RWPE2 (cell line): ENCODE results near the gene PLPP3.

ENCODE experiments used
- ATAC-seq: fragments of 200-7000 bp; cut with Tn5 transposase; 3 replicates; pipeline ENCODE4 v1.9.1; 2021; ENCODE audit warnings: low read depth
- DNase-seq: peaks from one replicate; pipeline ENCODE4 v3.0.0-alpha.2; 2020; ENCODE audit warnings: low spot score
- H3K27ac ChIP-seq: fragments of 450-650 bp; 2 replicates; pipeline ENCODE4 v1.5.1; 2017; ENCODE audit warnings: mild to moderate bottlenecking; ENCODE audit not compliant: poor library complexity, severe bottlenecking
- H3K27me3 ChIP-seq: fragments of 250-450 bp; sonication (Bioruptor Pico); 2 replicates; pipeline ENCODE4 v1.5.1; 2021; ENCODE audit warnings: mild to moderate bottlenecking, moderate library complexity; ENCODE audit not compliant: insufficient read depth, poor library complexity, severe bottlenecking
- H3K36me3 ChIP-seq: fragments of 250-450 bp; sonication (Bioruptor Pico); 2 replicates; pipeline ENCODE4 v1.5.1; 2020; ENCODE audit warnings: low read depth, mild to moderate bottlenecking, moderate library complexity
- H3K4me1 ChIP-seq: fragments of 250-450 bp; sonication (Bioruptor Pico); 2 replicates; pipeline ENCODE4 v1.5.1; 2021; ENCODE audit warnings: mild to moderate bottlenecking, moderate library complexity; ENCODE audit not compliant: insufficient read depth, poor library complexity, severe bottlenecking
- H3K4me3 ChIP-seq: fragments of 250-450 bp; sonication (Bioruptor Pico); 2 replicates; pipeline ENCODE4 v1.5.1; 2021; ENCODE audit warnings: mild to moderate bottlenecking, moderate library complexity; ENCODE audit not compliant: severe bottlenecking
- H3K9me3 ChIP-seq: fragments of 250-450 bp; sonication (Bioruptor Pico); 2 replicates; pipeline ENCODE4 v1.5.1; 2021; ENCODE audit warnings: mild to moderate bottlenecking, moderate library complexity; ENCODE audit not compliant: severe bottlenecking
- TF ChIP-seq, protein P1 (sequence below): fragments of 450-650 bp; IDR thresholded peaks from one replicate; pipeline ENCODE4 v1.5.1; 2017; ENCODE audit warnings: mild to moderate bottlenecking, moderate library complexity; ENCODE audit not compliant: poor library complexity, severe bottlenecking

PLPP3 gene

DNA sequence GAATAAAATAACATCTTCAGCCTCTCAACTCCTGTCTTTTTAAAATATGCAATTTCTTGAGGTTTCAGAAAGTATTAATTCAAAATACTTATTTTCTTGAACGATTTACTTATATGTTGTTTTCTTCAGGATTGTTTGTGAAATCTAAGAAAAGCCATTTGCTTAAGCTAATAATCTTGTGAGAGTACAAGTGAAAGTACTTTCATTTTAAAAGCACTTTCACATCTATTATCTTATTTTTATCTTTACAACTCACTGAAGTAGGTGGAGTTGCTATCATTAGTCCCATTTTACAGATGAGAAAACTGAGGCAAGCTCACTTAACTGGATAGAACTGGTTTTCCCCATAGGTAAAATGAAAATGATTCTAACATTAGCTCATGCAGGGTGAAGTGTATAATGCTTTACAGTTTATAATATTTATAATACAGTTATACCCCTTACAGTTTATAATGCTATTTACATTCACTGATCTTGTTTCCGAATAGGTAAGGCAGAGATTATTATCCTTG is 4.7 kb upstream of the PLPP3 start:
- TF ChIP-seq, protein P1, sequence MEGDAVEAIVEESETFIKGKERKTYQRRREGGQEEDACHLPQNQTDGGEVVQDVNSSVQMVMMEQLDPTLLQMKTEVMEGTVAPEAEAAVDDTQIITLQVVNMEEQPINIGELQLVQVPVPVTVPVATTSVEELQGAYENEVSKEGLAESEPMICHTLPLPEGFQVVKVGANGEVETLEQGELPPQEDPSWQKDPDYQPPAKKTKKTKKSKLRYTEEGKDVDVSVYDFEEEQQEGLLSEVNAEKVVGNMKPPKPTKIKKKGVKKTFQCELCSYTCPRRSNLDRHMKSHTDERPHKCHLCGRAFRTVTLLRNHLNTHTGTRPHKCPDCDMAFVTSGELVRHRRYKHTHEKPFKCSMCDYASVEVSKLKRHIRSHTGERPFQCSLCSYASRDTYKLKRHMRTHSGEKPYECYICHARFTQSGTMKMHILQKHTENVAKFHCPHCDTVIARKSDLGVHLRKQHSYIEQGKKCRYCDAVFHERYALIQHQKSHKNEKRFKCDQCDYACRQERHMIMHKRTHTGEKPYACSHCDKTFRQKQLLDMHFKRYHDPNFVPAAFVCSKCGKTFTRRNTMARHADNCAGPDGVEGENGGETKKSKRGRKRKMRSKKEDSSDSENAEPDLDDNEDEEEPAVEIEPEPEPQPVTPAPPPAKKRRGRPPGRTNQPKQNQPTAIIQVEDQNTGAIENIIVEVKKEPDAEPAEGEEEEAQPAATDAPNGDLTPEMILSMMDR: no peak
- ATAC-seq (no peak), DNase-seq (no peak)
- Histone ChIP-seq H3K4me1 (no peaks in the 10 kb centered on the region), H3K36me3 (no peaks in the 10 kb centered on the region), H3K4me3 (no peak overlapping the region), H3K27ac (no peak overlapping the region), H3K27me3 (no peaks in the 10 kb centered on the region), H3K9me3 (no peaks in the 10 kb centered on the region)

DNA sequence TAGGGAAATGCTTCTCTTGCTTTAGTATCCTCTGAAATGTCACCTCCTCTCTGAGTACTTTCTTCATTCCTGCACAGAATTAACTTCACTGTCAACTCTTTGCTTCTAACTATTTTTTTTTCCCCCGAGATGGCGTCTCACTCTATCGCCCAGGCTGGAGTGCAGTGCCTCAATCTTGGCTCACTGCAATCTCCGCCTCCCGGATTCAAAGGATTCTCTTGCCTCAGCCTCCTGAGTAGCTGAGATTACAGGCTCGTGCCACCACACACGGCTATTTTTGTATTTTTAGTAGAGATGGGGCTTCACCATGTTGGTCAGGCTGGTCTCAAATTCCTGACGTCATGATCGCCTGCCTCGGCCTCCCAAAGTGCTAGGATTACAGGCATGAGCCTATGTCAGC is 1.4 kb upstream of the PLPP3 start:
- Histone ChIP-seq H3K27ac (no peak overlapping the region), H3K4me1 (no peaks in the 10 kb centered on the region), H3K27me3 (no peaks in the 10 kb centered on the region), H3K4me3 (no peak overlapping the region), H3K9me3 (no peaks in the 10 kb centered on the region), H3K36me3 (no peaks in the 10 kb centered on the region)
- ATAC-seq (no peak), DNase-seq (no peak)
- TF ChIP-seq, protein P1: no peak

DNA sequence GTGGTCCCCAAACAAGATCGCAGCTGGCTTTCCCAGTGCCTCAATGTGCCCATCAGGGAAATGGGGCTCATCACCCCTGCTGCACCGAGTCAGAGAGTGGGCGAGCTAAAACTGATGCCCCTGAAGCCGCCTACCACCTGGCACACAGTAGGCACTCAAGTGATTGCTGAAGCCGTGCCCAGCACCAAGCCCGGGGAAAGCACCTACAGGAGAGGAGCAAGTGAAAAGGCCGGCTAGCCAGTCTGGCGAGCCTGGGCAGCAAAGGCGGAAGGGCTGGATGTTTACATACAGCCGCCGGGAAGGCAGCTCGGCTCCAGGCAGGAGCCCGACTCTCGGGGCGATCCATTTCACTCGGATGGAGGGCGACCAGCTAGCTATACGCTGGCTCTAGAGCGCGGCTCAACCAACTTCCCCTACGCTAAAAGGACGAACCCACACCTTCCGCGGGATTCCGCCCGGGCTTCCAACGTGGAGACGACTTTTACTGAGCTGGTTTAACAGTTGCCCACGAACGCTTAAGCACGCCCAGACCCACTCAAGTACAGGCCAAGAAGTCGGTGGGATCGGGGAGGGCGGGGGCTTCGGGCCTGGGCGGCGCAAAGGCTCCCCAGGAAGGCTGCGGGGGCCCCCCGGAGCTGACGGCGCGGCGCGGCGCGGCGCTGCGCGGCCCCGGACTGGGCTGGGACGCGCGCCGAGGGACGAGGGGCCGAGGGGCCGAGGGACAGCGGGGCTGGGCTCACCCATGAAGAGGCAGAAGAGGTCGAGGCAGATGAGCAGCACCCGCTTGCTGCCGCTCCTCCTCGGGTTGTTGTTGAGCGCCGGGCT is 1.0 kb downstream of the PLPP3 start:
- Histone ChIP-seq H3K4me3 (peak overlapping the region; percentile 80), H3K36me3 (no peaks in the 10 kb centered on the region), H3K27ac (peak overlapping the region; percentile 54), H3K9me3 (no peaks in the 10 kb centered on the region), H3K4me1 (no peaks in the 10 kb centered on the region), H3K27me3 (no peaks in the 10 kb centered on the region)
- TF ChIP-seq, protein P1: no peak
- ATAC-seq: peak; percentile 45
- peak; percentile 61 for DNase-seq

DNA sequence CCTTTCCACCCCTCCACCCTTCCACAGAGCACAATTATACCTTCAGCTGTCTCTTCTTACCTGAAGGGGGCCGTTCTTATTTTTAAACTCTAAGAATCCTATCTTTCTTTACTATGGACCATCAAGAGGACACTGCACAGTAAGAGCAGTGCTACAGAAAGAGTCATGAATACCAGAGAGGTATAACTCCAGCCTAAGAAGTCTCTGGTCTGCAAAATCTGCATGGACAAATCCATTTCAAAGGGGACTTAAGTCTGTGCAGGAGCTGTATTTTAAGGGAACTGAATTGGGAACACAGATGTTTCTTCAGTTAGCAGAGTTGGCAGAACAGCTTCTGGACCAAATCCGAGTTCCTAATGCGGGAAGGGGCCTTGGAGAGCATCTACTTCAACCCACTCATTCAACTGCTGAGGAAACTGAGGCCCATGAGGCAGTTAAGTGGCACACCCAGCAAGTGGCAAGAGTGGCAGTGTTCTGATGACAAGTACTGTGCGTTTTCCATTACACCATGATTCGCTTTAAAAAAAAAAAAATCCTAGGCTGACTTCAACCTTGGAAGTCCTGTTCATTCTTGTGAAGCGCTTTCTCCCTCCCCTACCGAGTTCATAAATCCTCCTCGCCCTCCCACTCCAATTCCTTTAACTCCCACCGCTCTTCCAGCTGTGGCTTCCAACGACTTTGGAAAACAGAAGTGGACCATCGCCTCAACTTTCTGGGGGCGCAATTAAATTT is 1.8 kb downstream of the PLPP3 start:
- no peaks in the 10 kb centered on the region for H3K27me3 ChIP-seq
- no peak for ATAC-seq
- H3K27ac ChIP-seq: no peak overlapping the region
- TF ChIP-seq, protein P1: peak; percentile 22
- H3K36me3 ChIP-seq: no peaks in the 10 kb centered on the region
- DNase-seq: no peak
- peaks cover 6% of the 10 kb centered on the region for H3K4me1 ChIP-seq
- H3K9me3 ChIP-seq: no peaks in the 10 kb centered on the region
- peak overlapping the region; percentile 80 for H3K4me3 ChIP-seq
